Ascending aorta (tissue), 2 donors: ENCODE measurements around the gene ONECUT2. TPM values are rescaled to one million over a fixed set of nuclear protein-coding genes. Genes with fewer than 3 reads are reported as not detected.

Experiments
- DNase-seq, 2 donors: peaks; one replicate each; pipeline ENCODE4 v3.0.0-alpha.2; 2019; ENCODE audit warnings: low spot score in 2 of 2
- H3K27ac ChIP-seq, 2 donors: fragments of 200-600 bp; sonication (generic); one replicate each; pipeline ENCODE4 v1.5.1; 2016 to 2017; ENCODE audit warnings: mild to moderate bottlenecking in 1 of 2
- H3K27me3 ChIP-seq: fragments of 200-600 bp; sonication (generic); one replicate; pipeline ENCODE4 v1.5.1; 2017
- H3K36me3 ChIP-seq, 2 donors: fragments of 200-600 bp; sonication (generic); one replicate each; pipeline ENCODE4 v1.5.1; 2016
- H3K4me1 ChIP-seq, 2 donors: fragments of 200-600 bp; sonication (generic); one replicate each; pipeline ENCODE4 v1.5.1; 2016 to 2017; ENCODE audit warnings: mild to moderate bottlenecking in 1 of 2
- H3K4me3 ChIP-seq, 2 donors: fragments of 200-600 bp; sonication (generic); one replicate each; pipeline ENCODE4 v1.5.1; 2016 to 2017; ENCODE audit warnings: mild to moderate bottlenecking in 1 of 2
- H3K9me3 ChIP-seq, 2 donors: fragments of 200-600 bp; sonication (generic); one replicate each; pipeline ENCODE4 v1.5.1; 2016
- CTCF ChIP-seq, 3 experiments: fragments of 200-600 bp in 2 of 3; fragments of 450-650 bp in 1 of 3; sonication (generic) in 2 of 3; IDR thresholded peaks; one replicate each; pipeline ENCODE4 v1.5.1; 2016 to 2019; ENCODE audit warnings: antibody characterized with exemption in 3 of 3, mild to moderate bottlenecking in 1 of 3, moderate library complexity in 1 of 3
- intact Hi-C: fragments of 100-400 bp; cut with DNase I; formaldehyde crosslinking; loops from one replicate; pipeline ENCODE4 v1.15.1; 2023
- total RNA-seq: library from RNA; depleted of rRNA; stranded (reverse); fragments of >200 nt; gene quantifications from one replicate; pipeline ENCODE4 v1.1.0, GENCODE V29; 2016

Gene ONECUT2
- total RNA-seq, 1 donor from 2014 or later: 0.11 TPM

- H3K9me3 ChIP-seq: no peaks in the 10 kb centered on the region
- DNase-seq: no peak
- no peaks in the 10 kb centered on the region for H3K36me3 ChIP-seq
- peaks cover 3 to 9% of the 10 kb centered on the region in 2 donors for H3K4me1 ChIP-seq
- no peak overlapping the region for H3K27ac ChIP-seq
- TF ChIP-seq CTCF (IDR thresholded peaks at IDR 0.05): no peak
- intact Hi-C loops: no loop called here
- H3K4me3 ChIP-seq: no peak overlapping the region
- peaks cover 34% of the 10 kb centered on the region for H3K27me3 ChIP-seq
Measured at GRCh38 chr18:57440331-57441070, 5.3 kb downstream of the ONECUT2 start.

GRCh38 chr18:57441071-57441794 is 6.1 kb downstream of the ONECUT2 start:
- intact Hi-C loops: no loop called here
- Histone ChIP-seq H3K27ac (no peak overlapping the region), H3K9me3 (no peaks in the 10 kb centered on the region), H3K4me1 (peaks cover 3 to 8% of the 10 kb centered on the region in 2 donors), H3K4me3 (peak overlapping the region in 1 of 2 donors; percentile 13), H3K27me3 (peaks cover 34% of the 10 kb centered on the region), H3K36me3 (no peaks in the 10 kb centered on the region)
- DNase-seq: no peak
- no peak for TF ChIP-seq CTCF (IDR thresholded peaks at IDR 0.05)

GRCh38 chr18:57443247-57443646 is 8.1 kb downstream of the ONECUT2 start:
- H3K4me3 ChIP-seq: no peak overlapping the region
- intact Hi-C loops: no loop called here
- no peak overlapping the region for H3K27ac ChIP-seq
- peaks cover 18% of the 10 kb centered on the region for H3K27me3 ChIP-seq
- no peak for DNase-seq
- no peaks in the 10 kb centered on the region for H3K9me3 ChIP-seq
- no peak for TF ChIP-seq CTCF (IDR thresholded peaks at IDR 0.05)
- H3K4me1 ChIP-seq: peaks cover 0 to 1% of the 10 kb centered on the region in 2 donors
- no peaks in the 10 kb centered on the region for H3K36me3 ChIP-seq

GRCh38 chr18:57443702-57444101 is 8.5 kb downstream of the ONECUT2 start:
- no peak for DNase-seq
- intact Hi-C loops: no loop called here
- Histone ChIP-seq H3K9me3 (no peaks in the 10 kb centered on the region), H3K4me1 (no peaks in the 10 kb centered on the region), H3K27me3 (peaks cover 18% of the 10 kb centered on the region), H3K27ac (no peak overlapping the region), H3K36me3 (no peaks in the 10 kb centered on the region), H3K4me3 (no peak overlapping the region)
- no peak for TF ChIP-seq CTCF (IDR thresholded peaks at IDR 0.05)

GRCh38 chr18:57444301-57444759 is 9.2 kb downstream of the ONECUT2 start:
- intact Hi-C loops: no loop called here
- no peak for TF ChIP-seq CTCF (IDR thresholded peaks at IDR 0.05)
- no peaks in the 10 kb centered on the region for H3K9me3 ChIP-seq
- H3K27me3 ChIP-seq: peaks cover 18% of the 10 kb centered on the region
- H3K4me1 ChIP-seq: no peaks in the 10 kb centered on the region
- no peak overlapping the region for H3K4me3 ChIP-seq
- no peak for DNase-seq
- H3K36me3 ChIP-seq: no peaks in the 10 kb centered on the region
- H3K27ac ChIP-seq: no peak overlapping the region
